HG03432 (cell line): ENCODE data around the gene CRIP2.

ENCODE experiments used
- ATAC-seq: cut with Tn5 transposase; IDR thresholded peaks from one replicate; pipeline ENCODE4 v1.9.1; 2021; ENCODE audit warnings: mild to moderate bottlenecking, moderate library complexity; ENCODE audit not compliant: unreplicated experiment

Gene CRIP2

DNA sequence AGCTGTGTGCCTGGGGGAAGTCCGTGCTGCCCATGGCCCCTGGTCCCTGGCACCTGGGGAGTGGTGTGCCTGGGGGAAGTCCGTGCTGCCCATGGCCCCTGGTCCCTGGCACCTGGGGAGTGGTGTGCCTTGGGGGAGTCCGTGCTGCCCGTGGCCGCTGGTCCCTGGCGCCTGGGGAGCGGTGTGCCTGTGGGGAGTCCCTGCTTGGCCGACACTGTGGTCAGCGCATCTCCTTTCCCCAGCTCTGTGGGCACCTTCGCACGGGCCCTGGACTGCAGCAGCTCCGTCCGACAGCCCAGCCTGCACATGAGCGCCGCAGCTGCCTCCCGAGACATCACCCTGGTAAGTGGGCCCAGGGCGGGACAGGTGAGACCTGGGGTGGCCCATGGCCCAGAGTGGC, 14.5 kb upstream of the CRIP2 start:
- no peak for ATAC-seq

DNA sequence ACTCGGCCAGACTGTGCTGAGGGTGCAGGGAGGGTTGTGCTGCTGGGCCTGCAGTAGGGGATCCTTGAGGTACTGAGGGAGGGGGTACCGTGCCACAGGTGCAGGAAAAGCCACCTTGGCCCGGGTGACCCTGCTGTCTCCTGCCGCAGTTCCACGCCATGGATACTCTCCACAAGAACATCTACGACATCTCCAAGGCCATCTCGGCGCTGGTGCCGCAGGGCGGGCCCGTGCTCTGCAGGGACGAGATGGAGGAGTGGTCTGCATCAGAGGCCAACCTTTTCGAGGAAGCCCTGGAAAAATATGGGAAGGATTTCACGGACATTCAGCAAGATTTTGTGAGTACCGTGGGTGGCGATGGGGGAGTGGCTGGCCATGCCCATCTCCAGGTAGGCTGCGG, 14.0 kb upstream of the CRIP2 start:
- no peak for ATAC-seq

DNA sequence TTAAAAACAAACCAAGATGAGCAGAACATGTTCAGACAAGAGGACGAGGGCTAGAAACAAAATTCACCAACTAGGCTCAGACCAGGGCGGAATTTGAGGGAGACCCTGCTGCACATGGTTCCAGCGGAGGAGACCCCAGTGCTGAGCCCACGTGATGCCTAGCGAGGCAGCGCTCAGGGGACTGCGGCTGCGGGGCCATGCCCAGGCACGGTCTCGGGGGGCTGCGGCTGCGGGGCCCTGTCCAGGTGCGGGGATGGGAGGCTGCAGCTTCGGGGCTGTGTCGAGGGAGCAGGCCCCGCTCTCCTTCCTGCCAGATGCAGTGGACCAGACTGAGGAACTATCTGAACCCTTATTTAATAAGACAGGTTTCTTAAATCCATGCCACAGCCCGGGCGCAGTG, 12.7 kb upstream of the CRIP2 start:
- no peak for ATAC-seq

DNA sequence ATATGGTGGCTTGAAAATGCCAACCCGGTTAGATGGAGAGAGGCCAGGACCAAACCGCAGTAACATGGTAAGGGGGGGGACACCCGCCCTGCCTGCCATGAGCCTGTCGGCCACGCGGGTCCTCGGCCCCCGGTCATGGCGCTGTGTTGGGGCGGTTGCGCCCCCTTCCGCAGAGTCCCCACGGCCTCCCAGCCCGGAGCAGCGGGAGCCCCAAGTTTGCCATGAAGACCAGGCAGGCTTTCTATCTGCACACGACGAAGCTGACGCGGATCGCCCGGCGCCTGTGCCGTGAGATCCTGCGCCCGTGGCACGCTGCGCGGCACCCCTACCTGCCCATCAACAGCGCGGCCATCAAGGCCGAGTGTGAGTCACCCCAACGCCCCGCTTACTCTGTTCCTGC, 10.1 kb upstream of the CRIP2 start:
- no peak for ATAC-seq

DNA sequence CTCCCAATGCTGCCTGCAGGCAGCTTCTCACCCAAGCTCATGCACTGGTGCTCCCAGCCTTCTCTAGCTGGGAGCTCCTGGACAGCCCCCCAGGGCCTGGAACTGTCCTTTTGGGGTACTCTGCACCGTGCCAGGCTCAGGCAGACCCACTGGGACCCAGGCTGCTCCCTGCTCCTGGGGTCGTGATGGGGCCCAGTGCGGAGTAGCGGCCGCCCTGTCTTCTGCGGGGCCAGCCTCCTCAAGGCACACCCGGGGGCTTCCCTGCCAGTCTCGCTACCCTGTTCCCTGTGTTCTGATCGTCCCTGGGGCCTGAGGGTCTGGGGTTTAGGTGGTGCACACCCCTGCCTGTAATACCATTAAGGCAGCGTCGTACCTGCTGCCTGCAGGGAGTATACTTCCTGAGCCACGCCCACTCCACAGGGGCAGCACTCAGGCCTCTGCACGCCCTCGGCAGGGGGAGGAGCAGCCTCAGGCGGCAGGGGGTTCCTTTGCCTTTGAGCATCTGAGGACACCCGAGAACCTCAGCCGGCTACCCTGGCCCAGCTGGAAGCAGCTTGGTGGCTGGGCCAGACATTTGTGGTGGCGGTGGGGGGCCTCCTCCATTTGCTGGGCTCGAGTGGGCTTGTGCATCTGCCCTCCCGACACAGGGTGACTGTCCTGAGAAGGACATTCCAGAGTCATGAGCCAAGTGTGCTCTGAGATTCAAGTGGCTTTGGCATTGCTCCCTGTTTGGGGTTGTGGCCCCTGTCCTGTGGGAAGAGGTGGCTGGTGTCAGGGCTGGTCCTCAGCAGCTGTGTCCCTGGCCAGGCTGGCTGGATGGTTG, 9.2 kb upstream of the CRIP2 start:
- ATAC-seq: no peak

DNA sequence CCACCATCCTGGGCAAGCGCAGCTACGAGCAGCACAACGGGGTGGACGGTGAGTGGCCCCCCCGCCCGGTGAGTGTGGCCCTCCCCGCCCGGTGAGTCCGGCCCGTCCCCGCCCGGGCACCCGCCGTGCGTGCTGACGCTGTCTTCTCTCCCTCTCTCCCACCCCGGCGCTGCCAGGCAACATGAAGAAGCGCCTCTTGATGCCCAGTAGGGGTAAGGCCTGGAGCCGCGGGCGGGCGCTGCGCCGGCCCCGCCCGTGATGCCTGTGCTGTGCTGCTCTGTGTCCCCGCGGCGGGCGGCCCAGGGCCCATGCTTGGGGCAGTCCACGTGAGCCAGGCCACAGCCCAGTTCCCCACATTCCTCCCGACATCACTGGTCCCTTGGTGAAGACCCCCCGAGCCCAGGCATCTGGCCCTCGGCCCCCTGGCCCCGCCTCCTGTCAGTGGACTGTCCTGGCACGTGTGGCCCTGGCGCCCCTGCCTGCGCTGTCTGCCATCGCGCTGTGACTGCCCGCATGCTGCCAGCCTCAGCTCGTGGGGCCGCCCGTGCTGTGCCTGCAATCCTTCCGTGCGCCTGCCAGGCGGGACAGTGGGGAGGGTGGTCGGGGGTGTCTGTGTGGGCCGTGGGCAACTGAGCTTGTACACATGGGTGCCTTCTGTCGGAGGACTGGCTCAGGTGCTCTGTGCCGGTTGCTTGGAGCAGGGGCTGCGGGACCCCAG, 7.9 kb upstream of the CRIP2 start:
- no peak for ATAC-seq

DNA sequence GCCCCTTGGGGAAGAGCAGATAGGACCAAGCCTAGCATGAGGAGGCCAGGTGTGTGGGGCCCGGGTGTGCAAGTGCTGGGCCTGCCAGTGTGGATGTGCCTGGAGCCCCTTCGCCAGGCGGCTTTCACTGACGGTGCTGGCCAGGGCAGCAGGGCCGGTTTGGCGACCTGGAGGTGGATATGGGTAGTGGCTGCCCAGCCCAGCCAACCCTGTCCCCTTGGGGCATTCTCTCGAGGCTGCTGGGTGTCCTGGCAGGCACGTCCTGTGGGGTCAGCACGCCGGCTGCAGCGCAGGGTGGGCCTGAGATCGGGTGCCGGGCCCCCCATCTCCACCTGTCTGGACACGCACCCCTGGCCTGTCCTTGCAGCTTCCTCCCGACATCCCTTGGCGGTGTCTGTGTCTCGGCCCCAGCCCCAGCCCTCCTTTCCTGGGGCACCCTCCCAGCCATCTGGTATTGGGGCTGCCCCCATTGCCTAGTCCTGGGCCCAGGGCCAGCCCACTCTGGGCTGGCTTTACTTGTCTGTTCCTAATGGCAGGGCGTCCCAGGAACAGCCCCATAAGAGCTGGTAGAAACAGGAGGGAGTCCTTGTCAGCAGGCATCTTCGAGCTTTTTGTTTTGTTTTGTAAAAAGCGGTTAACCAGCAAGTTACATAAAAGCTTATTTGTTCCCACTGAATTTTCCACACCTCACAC, 7.2 kb upstream of the CRIP2 start:
- no peak for ATAC-seq

DNA sequence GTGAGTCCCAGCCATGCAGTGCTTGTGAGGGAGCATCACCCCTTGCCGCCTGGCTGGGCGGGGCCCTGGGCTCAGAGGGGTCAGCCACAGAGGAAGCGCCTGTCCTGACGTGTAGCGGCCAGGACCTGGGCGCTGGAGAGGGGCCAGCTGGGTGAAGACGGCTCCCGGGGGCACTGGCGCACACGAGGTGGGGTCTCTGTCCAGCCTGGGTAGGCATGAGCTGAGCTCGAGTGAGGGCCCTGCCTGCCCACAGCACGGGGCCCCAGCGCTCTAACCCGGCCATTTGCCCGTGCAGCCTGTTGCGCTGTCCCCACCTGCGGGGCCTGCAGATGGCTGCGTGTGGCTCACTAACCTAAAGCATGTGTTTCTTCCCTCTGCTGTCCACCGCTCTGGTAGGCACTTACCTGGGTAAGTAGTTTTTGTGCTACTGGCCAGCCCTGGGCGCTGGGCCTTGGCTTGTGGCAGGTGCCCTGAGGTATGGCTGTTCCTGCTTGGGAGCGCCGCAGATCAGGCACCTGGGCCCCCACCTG, 6.6 kb upstream of the CRIP2 start:
- no peak for ATAC-seq

DNA sequence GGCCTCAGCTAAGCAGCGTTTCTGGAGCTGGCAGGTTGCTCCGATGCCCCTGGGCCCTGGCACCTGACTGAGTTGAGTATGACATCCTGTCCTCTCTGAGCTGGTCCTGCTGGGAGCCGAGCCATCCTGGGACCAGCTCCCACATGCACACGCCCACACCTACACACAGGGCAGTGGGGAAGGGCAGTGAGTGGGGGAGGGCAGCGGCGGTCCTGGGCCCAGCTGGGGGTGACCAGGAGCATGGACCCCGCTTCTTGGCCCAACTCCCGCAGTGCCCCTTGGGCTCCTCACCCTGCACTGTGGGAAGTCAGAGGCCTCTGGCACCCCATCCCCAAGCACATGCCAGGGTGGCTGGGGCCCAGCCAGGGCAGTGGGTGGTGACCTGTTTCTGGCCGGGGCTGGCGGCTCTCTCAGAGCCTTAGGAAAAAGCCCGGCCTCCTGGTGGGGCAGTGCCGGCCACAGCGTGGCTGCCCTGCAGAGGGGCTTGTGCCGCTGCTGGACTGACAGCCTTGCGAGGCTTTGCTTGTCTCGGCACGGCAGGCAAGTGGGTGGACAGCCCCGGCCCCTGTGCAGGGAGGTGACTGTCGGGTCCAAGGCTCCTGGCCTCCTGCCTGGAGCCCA, 5.9 kb upstream of the CRIP2 start:
- ATAC-seq: no peak

DNA sequence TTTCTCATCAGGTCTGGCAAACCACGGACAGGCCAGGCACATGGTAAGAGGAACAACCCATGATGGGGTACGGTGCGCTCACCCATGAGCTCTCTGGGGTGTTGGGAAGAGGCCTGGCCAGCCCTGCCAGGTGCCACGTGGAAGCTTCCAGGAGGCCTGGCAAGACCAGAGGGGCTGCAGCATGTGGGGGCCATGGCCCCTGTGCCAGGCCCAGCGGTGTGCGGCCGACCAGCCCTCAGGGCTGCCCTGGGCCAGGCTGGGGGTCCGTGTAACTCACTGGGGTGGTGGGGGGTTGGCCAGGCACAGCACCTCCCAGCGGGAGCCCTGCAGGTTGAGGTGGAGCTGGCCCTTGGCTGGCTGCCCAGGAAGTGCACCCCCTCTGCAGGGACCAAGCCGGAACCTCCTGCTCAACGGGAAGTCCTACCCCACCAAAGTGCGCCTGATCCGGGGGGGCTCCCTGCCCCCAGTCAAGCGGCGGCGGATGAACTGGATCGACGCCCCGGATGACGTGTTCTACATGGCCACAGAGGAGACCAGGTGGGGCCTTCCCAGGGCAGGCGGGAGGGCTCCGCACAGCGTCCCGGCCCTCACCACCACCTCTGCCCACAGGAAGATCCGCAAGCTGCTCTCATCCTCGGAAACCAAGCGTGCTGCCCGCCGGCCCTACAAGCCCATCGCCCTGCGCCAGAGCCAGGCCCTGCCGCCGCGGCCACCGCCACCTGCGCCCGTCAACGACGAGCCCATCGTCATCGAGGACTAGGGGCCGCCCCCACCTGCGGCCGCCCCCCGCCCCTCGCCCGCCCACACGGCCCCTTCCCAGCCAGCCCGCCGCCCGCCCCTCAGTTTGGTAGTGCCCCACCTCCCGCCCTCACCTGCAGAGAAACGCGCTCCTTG, 4.9 kb upstream of the CRIP2 start:
- ATAC-seq: no peak

DNA sequence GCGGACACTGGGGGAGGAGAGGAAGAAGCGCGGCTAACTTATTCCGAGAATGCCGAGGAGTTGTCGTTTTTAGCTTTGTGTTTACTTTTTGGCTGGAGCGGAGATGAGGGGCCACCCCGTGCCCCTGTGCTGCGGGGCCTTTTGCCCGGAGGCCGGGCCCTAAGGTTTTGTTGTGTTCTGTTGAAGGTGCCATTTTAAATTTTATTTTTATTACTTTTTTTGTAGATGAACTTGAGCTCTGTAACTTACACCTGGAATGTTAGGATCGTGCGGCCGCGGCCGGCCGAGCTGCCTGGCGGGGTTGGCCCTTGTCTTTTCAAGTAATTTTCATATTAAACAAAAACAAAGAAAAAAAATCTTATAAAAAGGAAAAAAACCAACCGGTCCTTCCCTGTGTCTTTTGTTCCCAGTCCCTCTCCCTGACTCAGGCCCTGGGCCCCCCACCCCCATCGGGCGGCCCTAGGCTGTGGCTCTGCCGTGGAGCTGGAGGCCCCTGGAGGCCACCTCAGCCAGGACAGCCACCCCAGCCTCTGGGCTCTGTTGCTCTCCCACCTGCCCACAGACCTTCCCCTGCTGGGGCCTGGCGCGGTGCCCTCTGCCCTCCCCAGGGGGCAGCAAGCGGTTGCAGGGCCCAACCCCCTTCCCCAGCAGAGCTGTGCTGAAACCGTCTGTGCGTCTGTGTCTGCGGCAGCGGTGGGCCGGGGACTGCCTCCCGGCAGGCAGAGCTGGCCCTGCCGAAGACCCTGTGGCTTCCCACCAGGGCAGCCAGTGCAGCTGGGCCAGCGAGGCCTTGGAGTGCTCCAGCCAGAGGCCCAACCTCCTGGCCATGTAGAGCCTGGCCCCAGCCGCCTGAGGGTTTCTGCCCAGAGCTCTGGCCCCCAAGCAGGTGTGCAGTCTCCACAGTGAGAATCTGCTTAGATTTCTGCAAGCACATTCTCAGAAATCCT, 4.0 kb upstream of the CRIP2 start:
- no peak for ATAC-seq

DNA sequence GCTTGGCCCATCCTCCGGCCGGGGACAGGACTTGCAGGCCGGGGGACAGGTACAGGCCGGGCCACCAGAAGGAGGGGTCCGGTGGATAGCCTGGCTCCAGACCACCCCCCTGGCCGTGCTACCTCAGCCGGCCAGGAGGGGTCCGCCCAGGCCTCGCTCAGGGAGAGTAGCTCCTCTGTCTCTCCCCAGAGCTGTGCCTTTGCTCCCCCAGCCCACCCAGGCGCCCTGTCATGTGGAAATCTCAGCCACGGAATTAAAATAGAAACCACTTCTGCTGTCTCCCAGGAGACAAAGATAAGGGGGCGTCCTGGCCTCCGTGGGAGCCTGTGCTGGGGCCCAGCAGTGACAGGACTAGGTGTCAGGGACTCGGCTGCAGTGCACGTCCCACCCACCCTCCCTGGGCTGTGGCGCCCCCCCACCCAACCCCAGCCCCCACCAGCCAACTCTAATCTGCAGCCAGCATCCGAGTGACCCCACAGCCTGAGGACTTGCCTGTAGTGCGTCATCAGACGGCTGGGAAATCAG, 3.3 kb upstream of the CRIP2 start:
- ATAC-seq: no peak

DNA sequence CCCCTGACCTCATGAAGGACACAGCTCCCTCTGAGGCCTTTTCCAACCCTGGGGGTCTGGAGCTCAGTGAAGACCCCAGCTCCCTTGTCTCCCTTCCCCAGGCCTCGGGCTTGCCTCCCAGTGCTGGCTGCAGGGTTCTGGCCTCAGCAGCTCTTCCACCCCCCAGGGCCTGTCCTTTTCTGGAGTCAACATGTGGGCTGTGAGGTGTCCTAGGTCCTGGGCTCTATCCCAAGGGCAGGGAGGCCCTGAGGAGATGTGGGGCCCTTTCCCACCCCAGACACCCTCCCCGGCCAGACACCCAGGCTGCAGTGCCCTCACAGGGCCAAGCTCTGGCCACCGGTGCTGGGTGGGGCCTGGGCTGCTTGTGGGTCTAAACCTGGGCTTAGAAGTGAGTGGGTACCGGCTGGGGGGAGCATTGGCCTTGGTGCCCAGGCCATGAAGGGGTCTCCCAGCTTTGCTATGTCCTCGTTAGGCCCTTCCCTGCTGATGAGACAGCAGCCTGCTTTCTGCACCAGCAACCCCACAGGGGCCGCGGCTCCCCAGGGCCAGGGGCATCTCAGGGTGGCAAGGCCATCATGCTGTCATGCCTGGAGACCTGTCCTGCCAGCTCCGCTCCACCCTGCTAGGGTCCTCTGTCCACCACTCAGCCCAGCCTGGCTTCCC, 2.7 kb upstream of the CRIP2 start:
- no peak for ATAC-seq

DNA sequence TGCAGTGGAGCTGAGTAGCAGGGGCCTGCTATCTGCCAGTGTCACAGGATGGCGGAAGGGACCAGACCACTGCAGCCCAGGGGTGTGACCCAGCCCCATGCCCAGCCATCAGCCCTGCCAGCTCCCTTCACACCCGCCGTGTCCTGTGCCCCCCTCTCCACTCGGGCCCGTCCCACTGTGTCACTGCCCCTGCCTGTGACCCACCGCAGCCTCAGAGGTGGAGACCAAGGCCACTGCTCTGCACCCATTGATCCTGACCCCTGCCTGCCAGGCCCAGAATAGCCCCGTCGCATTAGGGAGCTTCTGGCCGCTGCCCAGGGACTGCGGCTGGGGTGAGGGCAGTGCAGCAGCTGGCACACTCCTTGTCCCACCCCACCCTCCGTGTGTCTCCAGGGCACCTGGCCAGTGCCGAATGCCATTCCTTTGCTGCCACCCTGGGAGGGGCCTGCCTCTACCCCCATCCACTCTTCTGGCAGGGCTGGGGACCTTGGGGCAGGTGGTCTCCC, 2.1 kb upstream of the CRIP2 start:
- ATAC-seq: no peak

DNA sequence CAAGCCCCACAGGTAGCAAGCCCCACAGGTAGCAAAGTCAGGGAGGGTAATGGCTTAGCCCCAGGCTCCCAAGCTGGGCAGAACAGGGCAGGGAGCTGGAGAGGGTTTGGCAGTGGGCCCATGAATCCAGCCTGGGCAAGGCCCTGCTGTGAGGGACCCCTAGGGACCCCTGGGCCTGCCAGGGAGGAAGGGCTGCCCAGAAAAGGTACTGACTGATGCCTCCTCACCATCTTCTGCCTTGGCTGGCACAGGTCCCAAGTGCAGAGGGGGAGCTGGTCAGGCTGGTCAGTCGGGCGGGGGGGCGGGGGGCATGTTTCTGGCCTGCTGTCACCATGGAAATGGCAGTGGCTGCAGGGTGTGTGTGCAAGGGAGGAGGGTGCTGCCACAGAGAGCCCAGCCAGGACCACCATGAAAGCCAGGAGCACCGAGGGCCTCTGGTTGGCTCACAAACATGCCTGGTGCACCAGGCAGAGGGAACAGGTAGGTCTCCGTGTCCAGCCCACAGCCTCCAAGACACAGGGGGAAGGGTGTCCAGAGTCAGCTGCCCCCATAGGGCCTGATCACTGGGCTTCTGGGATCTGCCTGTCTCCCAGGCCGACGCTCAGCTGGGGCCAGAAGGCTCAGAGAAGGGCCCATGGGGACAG, 1.5 kb upstream of the CRIP2 start:
- ATAC-seq: no peak

DNA sequence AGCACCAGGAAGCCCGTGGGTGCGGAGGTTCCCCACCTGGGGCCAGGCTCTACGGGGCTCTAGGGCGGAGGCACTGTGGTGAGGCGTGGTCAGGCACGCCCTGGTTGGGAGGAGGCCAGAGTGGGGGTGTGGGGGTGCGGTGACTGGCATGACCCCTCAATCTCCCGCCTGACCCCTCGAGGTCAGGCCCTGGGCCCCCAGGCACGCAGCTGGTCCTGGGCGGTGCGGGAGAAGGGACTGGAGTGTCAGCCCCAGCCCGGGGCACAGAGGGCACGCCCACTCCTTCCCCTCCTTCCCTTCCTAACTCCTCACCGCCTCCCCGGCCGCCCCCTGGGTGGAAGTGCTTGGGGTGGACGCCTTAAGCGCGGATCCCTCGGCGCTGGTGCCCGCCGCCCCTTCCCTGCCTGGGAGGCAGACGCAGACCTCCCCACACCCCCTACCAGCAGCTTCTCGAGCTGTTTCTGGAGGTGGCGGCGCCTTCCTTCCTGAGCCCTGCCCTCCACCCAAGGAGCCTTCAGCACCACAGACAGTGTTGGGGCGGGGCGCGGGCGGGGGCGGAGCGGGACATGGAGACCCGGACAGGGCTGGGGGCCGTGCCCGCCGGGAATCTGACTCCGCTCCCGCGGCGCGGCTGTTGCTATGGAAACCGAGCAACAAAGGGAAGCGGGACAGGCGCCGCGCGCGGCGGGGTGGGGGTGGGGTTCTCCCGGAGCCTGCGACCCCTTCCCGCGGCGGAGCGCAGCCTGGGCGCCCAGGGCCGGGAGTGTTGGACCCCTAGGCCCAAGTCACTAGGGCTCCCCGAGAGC, 741 bp upstream of the CRIP2 start:
- no peak for ATAC-seq
